Neuronal stem cell (in vitro differentiated cells): ENCODE measurements around the gene PSD4. TPM values are rescaled to one million over a fixed set of nuclear protein-coding genes. Genes with fewer than 3 reads are reported as not detected.
A peak's percentile ranks its signal among the peaks of the same experiment; 100 is the strongest.

ENCODE experiments used
- DNase-seq: peaks from one replicate; pipeline ENCODE4 v3.0.0-alpha.2; 2013; ENCODE audit warnings: low spot score
- H2AFZ ChIP-seq: one replicate; pipeline ENCODE4 v1.6.1; 2013; ENCODE audit warnings: mild to moderate bottlenecking, low read length, inconsistent platforms
- H2AK5ac ChIP-seq: 2 replicates; pipeline ENCODE4 v1.6.1; 2013; ENCODE audit warnings: low read depth, mild to moderate bottlenecking, inconsistent platforms, low read length, moderate library complexity, mixed read lengths
- H2BK120ac ChIP-seq: 2 replicates; pipeline ENCODE4 v1.6.1; 2013; ENCODE audit warnings: low read depth, mild to moderate bottlenecking, inconsistent platforms, low read length, moderate library complexity, mixed read lengths
- H2BK12ac ChIP-seq: one replicate; pipeline ENCODE4 v1.6.1; 2013; ENCODE audit warnings: low read length, inconsistent platforms
- H2BK15ac ChIP-seq: 2 replicates; pipeline ENCODE4 v1.6.1; 2013; ENCODE audit warnings: mild to moderate bottlenecking, low read length, inconsistent platforms, mixed read lengths
- H2BK5ac ChIP-seq: one replicate; pipeline ENCODE4 v1.6.1; 2013; ENCODE audit warnings: inconsistent platforms, mild to moderate bottlenecking, low read length, moderate library complexity
- H3K14ac ChIP-seq: one replicate; pipeline ENCODE4 v1.6.1; 2013; ENCODE audit warnings: low read length, inconsistent platforms
- H3K18ac ChIP-seq: 2 replicates; pipeline ENCODE4 v1.6.1; 2013; ENCODE audit warnings: low read length, inconsistent platforms
- H3K23ac ChIP-seq: 2 replicates; pipeline ENCODE4 v1.6.1; 2013; ENCODE audit warnings: low read depth, mild to moderate bottlenecking, mixed read lengths, low read length, inconsistent platforms; ENCODE audit not compliant: poor library complexity
- H3K27ac ChIP-seq: replicated peaks from 3 replicates; pipeline ENCODE4 v1.5.1; 2013; ENCODE audit warnings: low read length, inconsistent platforms
- H3K27me3 ChIP-seq, 3 experiments: 2 replicates each; pipeline ENCODE4 v1.6.1; 2013; ENCODE audit warnings: low read length in 3 of 3, mild to moderate bottlenecking in 2 of 3, inconsistent platforms in 1 of 3, low read depth in 1 of 3, mixed read lengths in 1 of 3, moderate library complexity in 1 of 3; ENCODE audit not compliant: control insufficient read depth in 3 of 3, insufficient read depth in 3 of 3
- H3K36me3 ChIP-seq, 2 donors: replicated peaks in 1 of 2; 2 replicates each; pipeline ENCODE4 v1.6.1; 2013; ENCODE audit warnings: low read length in 2 of 2; ENCODE audit not compliant: control insufficient read depth in 2 of 2, insufficient read depth in 2 of 2
- H3K4ac ChIP-seq: 2 replicates; pipeline ENCODE4 v1.6.1; 2013; ENCODE audit warnings: inconsistent platforms, mild to moderate bottlenecking, low read length, moderate library complexity
- H3K4me1 ChIP-seq, 2 donors: 1 replicate in 1 of 2; 2 replicates in 1 of 2; pipeline ENCODE4 v1.6.1; 2013; ENCODE audit warnings: low read length in 2 of 2, low read depth in 1 of 2; ENCODE audit not compliant: control insufficient read depth in 2 of 2, insufficient read depth in 1 of 2
- H3K4me2 ChIP-seq: one replicate; pipeline ENCODE4 v1.6.1; 2013; ENCODE audit warnings: mild to moderate bottlenecking, low read length, inconsistent platforms; ENCODE audit not compliant: insufficient read depth, poor library complexity, severe bottlenecking
- H3K4me3 ChIP-seq, 2 donors: 2 replicates each; pipeline ENCODE4 v1.5.1; 2013; ENCODE audit warnings: low read length in 2 of 2, mild to moderate bottlenecking in 2 of 2, inconsistent platforms in 1 of 2, moderate library complexity in 1 of 2
- H3K79me1 ChIP-seq: one replicate; pipeline ENCODE4 v1.6.1; 2013; ENCODE audit warnings: low read depth, mild to moderate bottlenecking, inconsistent platforms, low read length, moderate library complexity
- H3K9ac ChIP-seq: one replicate; pipeline ENCODE4 v1.6.1; 2013; ENCODE audit warnings: mild to moderate bottlenecking, low read depth, low read length, inconsistent platforms; ENCODE audit not compliant: poor library complexity
- H3K9me3 ChIP-seq, 2 donors: replicated peaks in 1 of 2; 2 replicates each; pipeline versions ENCODE3 to v1.6.1; 2013; ENCODE audit warnings: low read length in 2 of 2, mild to moderate bottlenecking in 2 of 2, inconsistent platforms in 1 of 2, low read depth in 1 of 2, mixed read lengths in 1 of 2, moderate library complexity in 1 of 2; ENCODE audit not compliant: control insufficient read depth in 2 of 2, insufficient read depth in 1 of 2
- H4K8ac ChIP-seq: one replicate; pipeline ENCODE4 v1.6.1; 2013; ENCODE audit warnings: low read depth, mild to moderate bottlenecking, inconsistent platforms, low read length, moderate library complexity
- H4K91ac ChIP-seq: one replicate; pipeline ENCODE4 v1.6.1; 2013; ENCODE audit warnings: low read length, low read depth, mild to moderate bottlenecking, inconsistent platforms; ENCODE audit not compliant: poor library complexity
- WGBS, 2 donors: extraction: QIAGEN DNeasy Blood & Tissue Kit; methylation state at CpG; one replicate each; pipeline ENCODE4 v1.1.7; 2013; ENCODE audit warnings: missing lambda C conversion rate in 2 of 2, mixed read lengths in 1 of 2; ENCODE audit not compliant: insufficient read length in 2 of 2, insufficient replicate concordance in 1 of 2; ENCODE audit errors: extremely low coverage in 2 of 2; 5-methylcytosine and 5-hydroxymethylcytosine counted together
- polyA plus RNA-seq, 2 experiments: library from polyadenylated mRNA; stranded (reverse); fragments of 200-250 nt; gene quantifications; one replicate each; pipeline ENCODE4 v1.2.3, GENCODE V29; 2013

The PSD4 gene
- 0.52 TPM for polyA plus RNA-seq (2013, experiment 1 of 2)
- 0.78 TPM for polyA plus RNA-seq (2013, experiment 2 of 2)

- DNase-seq = no peak
- H4K8ac ChIP-seq = peak within 1 kb of the TSS; percentile 75
- H3K18ac ChIP-seq = peak within 1 kb of the TSS; percentile 74
Observed at GRCh38 chr2:113173542-113174375, at the start of gene PSD4. Gene PSD4 (plus strand): TSS chr2:113173971. CDS start chr2:113182457, 8,486 bp downstream.

GRCh38 chr2:113124181-113124961 is 49.4 kb upstream of the PSD4 start:
- Histone ChIP-seq H3K27me3 (peaks cover 0 to 42% (median 0%) of the 10 kb centered on the region in 3 experiments), H2BK5ac (no peak overlapping the region), H3K4ac (no peak overlapping the region), H3K9me3 (no peaks in the 10 kb centered on the region), H2AK5ac (no peak overlapping the region), H3K79me1 (no peaks in the 10 kb centered on the region), H2BK120ac (no peak overlapping the region), H2BK12ac (no peak overlapping the region), H3K4me2 (no peak overlapping the region), H2AFZ (no peak overlapping the region), H3K4me3 (no peak overlapping the region), H3K4me1 (no peaks in the 10 kb centered on the region), H4K8ac (no peak overlapping the region), H3K23ac (no peak overlapping the region), H3K18ac (no peak overlapping the region), H3K27ac (no peak overlapping the region), H3K14ac (no peak overlapping the region), H3K36me3 (no peaks in the 10 kb centered on the region), H3K9ac (no peak overlapping the region), H4K91ac (no peak overlapping the region), H2BK15ac (no peak overlapping the region)
- no CpG with 5 or more reads among the region's 12 CpGs for WGBS, 2 donors
- no peak for DNase-seq

More at GRCh38 chr2:113173542-113174375, at the start of gene PSD4:
- H3K9ac ChIP-seq = no peak within 1 kb of the TSS
- H2BK12ac ChIP-seq = peak within 1 kb of the TSS; percentile 76
- no peaks in the 10 kb centered on the region for H3K79me1 ChIP-seq
- H3K36me3 ChIP-seq = no peaks in the 10 kb centered on the region
- no CpG with 5 or more reads among the region's 14 CpGs for WGBS, 2 donors
- no peak within 1 kb of the TSS for H2BK5ac ChIP-seq
- H4K91ac ChIP-seq = no peak within 1 kb of the TSS
- peaks cover 14 to 15% of the 10 kb centered on the region in 2 donors for H3K4me1 ChIP-seq
- no peak within 1 kb of the TSS for H3K4me2 ChIP-seq
- H3K27me3 ChIP-seq = peaks cover 0 to 4% (median 0%) of the 10 kb centered on the region in 3 experiments
- H2AFZ ChIP-seq = peak within 1 kb of the TSS; percentile 81
- no peak within 1 kb of the TSS for H3K27ac ChIP-seq
- no peak within 1 kb of the TSS for H2BK120ac ChIP-seq
- peak within 1 kb of the TSS; percentile 76 for H2BK15ac ChIP-seq
- H3K4me3 ChIP-seq = peak within 1 kb of the TSS in 1 of 2 donors; percentile 35
- H3K9me3 ChIP-seq = no peaks in the 10 kb centered on the region
- H2AK5ac ChIP-seq = peak within 1 kb of the TSS; percentile 76
- H3K4ac ChIP-seq = peak within 1 kb of the TSS; percentile 40
- peak within 1 kb of the TSS; percentile 32 for H3K14ac ChIP-seq
- peak within 1 kb of the TSS; percentile 63 for H3K23ac ChIP-seq

- Histone ChIP-seq H3K27me3 (peaks cover 0 to 48% (median 2%) of the 10 kb centered on the region in 3 experiments), H3K9ac (no peak overlapping the region), H3K14ac (no peak overlapping the region), H3K9me3 (no peaks in the 10 kb centered on the region), H2BK5ac (no peak overlapping the region), H3K4me1 (no peaks in the 10 kb centered on the region), H2BK120ac (no peak overlapping the region), H3K27ac (no peak overlapping the region), H3K4me3 (no peak overlapping the region), H3K18ac (no peak overlapping the region), H2AK5ac (no peak overlapping the region), H2BK15ac (no peak overlapping the region), H2AFZ (no peak overlapping the region), H3K4ac (no peak overlapping the region), H3K23ac (no peak overlapping the region), H3K79me1 (no peaks in the 10 kb centered on the region), H2BK12ac (no peak overlapping the region), H3K4me2 (no peak overlapping the region), H4K91ac (no peak overlapping the region), H3K36me3 (no peaks in the 10 kb centered on the region), H4K8ac (no peak overlapping the region)
- no CpG with 5 or more reads among the region's 6 CpGs for WGBS, 2 donors
- DNase-seq = no peak
Observed at GRCh38 chr2:113124984-113125855, 48.6 kb upstream of the PSD4 start.
